GM12864 (cell line): Measurements from ENCODE around the gene LZTS3.

Experiments used
- DNase-seq: peaks from one replicate; pipeline ENCODE4 v3.0.0-alpha.2; 2011; ENCODE audit warnings: low read depth
- H3K4me3 ChIP-seq: 2 replicates; pipeline ENCODE4 v1.5.1; 2011; ENCODE audit warnings: mild to moderate bottlenecking, low read depth, low read length, control low read depth
- CTCF ChIP-seq: IDR thresholded peaks from 2 replicates; pipeline ENCODE4 v1.5.1; 2011; ENCODE audit warnings: low read depth, mild to moderate bottlenecking, moderate library complexity, low read length, control low read depth, inconsistent platforms; ENCODE audit errors: missing control alignments

The LZTS3 gene

GRCh38 chr20:3177746-3178485, 4.6 kb upstream of the LZTS3 start:
- DNase-seq: no peak
- no peak overlapping the region for H3K4me3 ChIP-seq

GRCh38 chr20:3175270-3175669, 1.9 kb upstream of the LZTS3 start:
- no peak for TF ChIP-seq CTCF
- H3K4me3 ChIP-seq: no peak overlapping the region
- no peak for DNase-seq

More at GRCh38 chr20:3177746-3178485, 4.6 kb upstream of the LZTS3 start:
- no peak for TF ChIP-seq CTCF

GRCh38 chr20:3174442-3175261, 1.3 kb upstream of the LZTS3 start:
- H3K4me3 ChIP-seq: no peak overlapping the region
- no peak for TF ChIP-seq CTCF
- DNase-seq: no peak

GRCh38 chr20:3173610-3174441, 477 bp upstream of the LZTS3 start:
- peak; percentile 31 for TF ChIP-seq CTCF
- H3K4me3 ChIP-seq: peak overlapping the region; percentile 79
- peak; percentile 13 for DNase-seq

GRCh38 chr20:3172126-3172932, 1.0 kb downstream of the LZTS3 start:
- H3K4me3 ChIP-seq: no peak overlapping the region
- no peak for TF ChIP-seq CTCF
- DNase-seq: no peak
